Stimulated activated CD4-positive, alpha-beta T cell treated with anti-CD3 and anti-CD28 coated beads, Interleukin-1b, Interleukin-23, amount 100 ng/mL, for 1 hour (primary cell): Measurements from ENCODE around the gene EBF4.
A peak's percentile ranks its signal among the peaks of the same experiment; 100 is the strongest.
"Not testable (repeated sequence)": the region's sequence is repeated elsewhere in the genome, so short reads cannot be mapped to it uniquely, and the experiment has no call there.

ENCODE experiments used
- DNase-seq, 2 donors: peaks; one replicate each; pipeline ENCODE4 v3.0.0-alpha.2; 2020; ENCODE audit warnings: low read depth in 2 of 2

EBF4 gene

DNA sequence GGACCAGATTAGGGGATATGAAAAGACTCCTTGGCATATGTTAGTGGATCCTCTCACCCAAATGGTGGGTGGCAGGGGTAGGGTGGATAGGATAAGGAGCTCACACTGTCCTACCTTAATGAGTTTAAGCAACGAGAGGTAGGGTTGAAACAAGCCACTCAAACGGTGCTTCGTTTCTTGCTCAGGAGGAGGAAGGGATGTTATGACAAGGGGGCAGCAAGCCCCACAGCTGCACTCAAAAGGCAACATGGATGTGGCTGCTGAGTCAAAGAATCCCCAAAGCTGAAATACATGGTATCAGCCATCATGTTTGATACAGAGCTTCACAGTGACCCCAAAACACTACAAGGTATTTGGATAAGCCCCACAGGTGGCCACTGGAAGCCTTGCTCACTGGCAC lies 20.1 kb upstream of the EBF4 start:
- no peak for DNase-seq

DNA sequence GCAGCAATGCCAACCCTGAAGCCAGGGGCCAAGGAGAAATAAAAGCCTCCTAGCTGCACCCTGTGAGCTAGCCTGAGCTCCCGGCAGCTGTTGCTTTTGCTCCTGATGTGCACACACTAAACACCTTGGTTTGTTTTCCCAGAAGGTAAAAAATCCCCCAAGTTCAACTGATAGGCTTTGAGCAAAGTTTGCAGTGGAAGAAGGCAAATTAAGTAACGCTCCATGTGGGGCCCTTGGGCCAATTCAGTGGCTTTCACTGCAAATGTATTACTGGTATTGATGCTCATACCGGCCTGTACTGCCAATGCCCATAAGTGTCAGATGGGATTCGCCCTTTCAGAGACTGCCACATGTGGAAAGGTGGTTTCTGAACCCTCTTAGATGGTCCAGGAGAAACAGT lies 19.1 kb upstream of the EBF4 start:
- no peak for DNase-seq

DNA sequence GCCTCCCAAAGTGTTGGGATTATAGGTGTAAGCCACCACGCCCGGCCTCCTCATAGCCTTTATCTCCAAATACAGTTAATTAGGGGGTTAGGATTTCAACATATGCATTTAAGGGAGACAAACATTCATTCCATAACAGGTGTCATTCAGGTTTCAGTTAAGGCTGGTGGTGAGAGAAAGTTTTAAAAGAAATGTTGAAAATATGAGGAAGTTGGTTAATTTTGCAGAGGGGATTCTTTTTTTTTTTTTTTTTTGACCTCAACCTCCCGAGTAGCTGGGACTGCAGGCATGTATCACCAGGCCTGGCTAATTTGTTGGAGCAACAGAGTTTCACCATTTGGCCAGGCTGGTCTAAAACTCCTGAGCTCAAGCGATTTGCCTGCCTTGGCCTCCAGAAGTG lies 12.5 kb upstream of the EBF4 start:
- no peak for DNase-seq

DNA sequence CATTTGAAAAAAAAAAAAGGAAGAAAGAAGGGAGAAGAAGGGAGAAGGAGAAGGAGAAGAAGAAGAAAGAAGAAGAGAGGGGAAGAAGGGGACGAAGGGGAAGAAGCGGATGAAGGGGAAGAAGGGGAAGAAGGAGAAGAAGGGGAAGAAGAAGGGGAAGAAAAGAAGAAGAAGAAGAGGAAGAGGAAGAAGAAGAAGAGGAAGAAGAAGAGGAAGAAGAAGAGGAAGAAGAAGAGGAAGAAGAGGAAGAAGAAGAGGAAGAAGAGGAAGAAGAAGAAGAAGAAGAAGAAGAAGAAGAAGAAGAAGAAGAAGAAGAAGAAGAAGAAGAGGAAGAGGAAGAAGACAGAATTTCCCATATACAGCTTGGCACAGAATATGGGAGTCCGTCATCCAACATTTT lies 10.5 kb upstream of the EBF4 start:
- DNase-seq, result not testable (repeated sequence)

DNA sequence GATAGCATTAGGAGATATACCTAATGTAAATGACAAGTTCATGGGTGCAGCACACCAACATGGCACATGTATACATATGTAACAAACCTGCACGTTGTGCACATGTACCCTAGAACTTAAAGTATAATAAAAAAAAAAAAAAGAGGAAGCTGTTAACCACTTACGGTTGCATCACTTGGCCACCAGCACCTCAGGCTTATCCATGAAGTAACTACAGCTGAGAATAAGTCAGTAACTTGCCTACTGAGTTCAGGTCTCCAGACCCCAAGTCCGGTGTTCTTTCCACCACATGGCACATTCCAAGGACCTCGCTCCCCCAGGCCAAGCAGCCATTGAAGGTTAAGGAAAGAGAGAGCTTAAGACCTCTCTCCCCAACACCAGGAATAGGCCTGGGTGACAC lies 7.8 kb upstream of the EBF4 start:
- not testable (repeated sequence) for DNase-seq

DNA sequence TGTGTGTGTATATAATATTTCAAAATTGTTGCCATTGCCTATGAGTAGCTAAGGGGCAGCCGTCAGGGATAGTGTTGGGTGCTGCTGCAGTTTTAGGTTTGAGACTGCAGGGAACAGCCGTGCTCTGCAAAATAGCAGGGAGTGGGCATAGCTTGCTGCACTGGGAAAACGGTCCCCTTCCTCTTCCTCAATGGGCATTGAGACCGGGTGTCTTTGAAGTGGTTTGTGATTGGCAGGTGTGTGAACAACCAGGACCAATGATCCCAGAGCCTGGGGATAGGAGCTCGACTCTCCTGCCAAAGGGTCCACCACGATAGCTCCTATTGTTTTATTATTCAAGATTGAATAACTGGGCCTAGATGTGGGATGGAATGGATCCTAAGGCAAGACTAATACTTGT lies 5.1 kb upstream of the EBF4 start:
- DNase-seq, result no peak

DNA sequence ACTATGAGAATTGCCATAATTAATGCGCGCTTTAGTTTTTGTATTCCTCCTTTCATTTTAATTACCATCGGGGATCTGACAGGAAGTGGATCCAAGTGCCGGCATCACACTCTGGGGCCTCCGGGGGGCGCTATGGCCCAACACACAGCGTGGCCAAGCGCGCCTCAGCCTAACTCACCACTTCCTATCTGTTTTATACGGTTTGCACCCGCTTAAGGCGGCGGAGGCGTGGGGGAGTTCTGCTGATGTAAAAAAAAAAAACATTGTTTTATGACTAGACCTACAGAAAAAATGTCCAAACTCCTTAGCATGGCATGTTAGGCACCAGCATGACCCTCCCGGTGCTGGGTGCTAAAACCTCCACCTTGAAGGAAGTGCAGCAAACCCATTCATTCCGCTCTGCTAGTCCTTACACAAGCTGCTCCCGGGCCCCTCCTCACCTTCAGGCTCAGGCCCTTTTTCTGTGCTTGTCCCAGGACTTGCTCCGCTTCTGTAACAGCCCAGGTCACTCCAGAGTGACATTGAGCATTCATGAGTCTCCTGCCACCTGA lies 4.5 kb upstream of the EBF4 start:
- peak; percentile 47 to 51 for DNase-seq

DNA sequence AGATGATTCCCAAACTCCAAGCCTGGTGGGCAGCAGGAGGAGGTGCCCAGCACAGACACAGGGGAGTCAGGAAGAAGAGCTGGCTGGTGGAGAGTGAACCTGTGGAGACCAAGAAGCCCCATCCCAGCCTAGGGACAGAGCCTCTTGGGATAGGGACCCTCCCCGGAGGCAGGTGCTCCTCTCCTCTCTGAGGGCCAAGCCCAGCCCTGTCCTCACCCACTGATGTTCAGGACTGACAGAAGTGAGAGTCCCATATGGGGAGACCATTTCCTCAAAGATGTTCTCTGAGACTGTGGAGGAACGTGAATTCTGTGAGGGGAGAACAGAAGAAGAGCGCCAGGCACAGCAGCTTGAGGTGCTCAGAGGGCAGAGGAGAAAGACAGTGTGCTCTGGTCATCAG lies 2.4 kb upstream of the EBF4 start:
- no peak for DNase-seq

DNA sequence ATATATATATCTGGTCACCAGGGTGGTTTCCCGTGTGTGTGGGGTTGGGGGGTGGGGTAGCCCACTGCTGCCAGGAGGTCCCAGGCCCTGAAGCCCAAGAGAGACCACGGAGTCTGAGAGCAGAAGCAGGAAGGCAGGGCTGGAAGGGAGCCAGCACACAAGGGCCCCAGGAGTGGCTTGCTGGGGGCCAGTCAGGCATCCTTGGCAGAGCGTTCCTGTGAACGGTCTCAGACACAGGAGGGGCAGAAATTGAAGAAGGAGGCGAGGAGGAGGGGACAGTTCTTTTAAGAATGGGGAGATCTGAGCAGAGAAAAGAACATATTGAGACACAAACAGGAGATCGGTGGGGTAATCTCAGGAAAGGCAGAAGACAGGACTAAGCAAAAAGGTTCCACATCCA lies 1.9 kb upstream of the EBF4 start:
- no peak for DNase-seq

DNA sequence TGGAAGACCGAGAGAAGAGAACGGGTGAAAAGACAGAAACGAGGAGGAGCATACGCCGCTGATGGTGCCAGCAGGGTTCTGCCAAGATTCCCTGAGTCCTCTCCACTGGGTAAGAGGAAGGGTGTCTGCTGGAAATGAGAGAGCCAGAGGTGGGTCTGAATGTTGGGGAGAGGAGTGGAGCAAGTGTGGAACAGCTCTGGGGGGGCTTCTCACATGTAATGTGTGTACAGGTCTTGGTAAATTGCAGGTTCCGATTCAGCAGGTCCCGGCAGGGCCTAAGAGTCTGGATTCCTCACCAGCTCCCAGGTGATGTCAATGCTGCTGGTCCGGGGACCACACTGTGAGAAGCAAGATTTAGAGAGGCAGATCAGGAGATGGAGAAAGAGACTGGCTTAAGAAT lies 1.5 kb upstream of the EBF4 start:
- DNase-seq, result no peak

DNA sequence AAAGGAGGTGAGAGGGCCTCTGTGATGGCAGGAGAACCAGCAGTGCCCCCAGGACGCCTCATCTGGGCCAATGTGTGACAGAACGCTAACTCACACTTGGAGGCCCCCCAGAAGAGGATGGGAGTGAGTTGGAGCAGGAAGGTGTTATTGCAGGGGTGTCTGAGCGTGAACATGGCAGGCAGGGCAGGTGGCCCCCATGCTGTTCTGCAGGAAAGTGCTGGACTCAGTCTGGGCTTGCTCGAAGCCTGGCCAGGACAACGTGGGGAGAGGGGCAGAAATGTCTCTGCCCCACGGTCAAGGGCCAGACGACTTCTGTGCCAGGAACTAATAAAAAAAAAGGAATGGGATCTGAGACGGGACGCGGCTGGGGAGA lies 931 bp upstream of the EBF4 start:
- DNase-seq, result no peak

DNA sequence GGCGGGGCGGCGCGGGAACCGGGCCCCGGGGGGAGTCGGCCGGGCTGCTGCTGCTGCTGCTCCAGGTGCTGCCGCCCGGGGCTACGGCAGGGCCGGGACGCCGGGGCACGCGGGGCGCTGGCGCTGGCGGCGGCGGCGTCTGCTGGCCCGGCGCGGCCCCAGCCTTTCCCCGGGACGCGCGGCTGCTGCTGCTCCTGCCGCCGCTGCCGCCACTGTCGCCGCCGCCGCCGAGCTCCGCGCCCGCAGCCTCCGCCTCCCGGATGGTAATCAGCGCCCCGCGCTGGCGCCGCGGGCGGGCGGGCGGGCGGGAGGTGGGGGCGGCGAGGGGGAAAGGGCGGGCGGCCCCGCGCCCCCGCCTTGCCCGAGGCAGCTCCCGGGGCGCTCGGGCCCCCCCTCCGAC lies 306 bp downstream of the EBF4 start:
- no peak for DNase-seq

DNA sequence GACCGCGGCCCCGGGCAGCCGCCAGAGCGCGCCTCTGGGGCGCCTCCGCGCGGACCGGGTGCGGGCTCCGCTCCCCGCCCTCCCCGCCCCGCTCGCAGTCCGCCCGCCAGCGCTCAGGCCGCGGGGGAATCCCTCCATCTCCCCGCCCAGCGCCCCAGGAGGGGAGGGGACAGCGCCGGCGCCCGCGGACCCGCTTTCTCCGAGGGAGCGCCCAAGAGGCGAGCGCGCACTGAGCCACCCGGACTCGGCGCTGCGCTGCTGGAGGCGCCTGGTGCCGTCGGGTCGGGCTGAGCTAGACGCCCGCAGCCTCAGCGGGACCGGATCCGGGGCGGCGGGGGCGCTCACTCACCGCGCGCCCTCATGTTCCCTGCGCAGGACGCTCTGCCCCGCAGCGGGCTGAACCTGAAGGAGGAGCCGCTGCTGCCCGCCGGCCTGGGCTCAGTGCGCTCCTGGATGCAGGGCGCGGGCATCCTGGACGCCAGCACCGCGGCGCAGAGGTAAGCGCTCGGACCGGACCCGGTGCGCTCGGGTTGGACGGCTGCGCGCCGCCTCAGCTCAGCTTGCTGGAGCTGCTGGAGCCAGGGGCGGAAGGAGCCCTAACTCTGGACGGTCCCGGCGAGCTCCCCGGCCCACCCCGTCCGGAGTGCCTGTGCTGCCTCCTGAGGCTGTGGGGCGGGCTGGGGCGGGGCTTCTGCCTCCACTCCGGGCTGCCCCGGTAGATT lies 867 bp downstream of the EBF4 start:
- peak in 1 of 2 donors; percentile 17 for DNase-seq

DNA sequence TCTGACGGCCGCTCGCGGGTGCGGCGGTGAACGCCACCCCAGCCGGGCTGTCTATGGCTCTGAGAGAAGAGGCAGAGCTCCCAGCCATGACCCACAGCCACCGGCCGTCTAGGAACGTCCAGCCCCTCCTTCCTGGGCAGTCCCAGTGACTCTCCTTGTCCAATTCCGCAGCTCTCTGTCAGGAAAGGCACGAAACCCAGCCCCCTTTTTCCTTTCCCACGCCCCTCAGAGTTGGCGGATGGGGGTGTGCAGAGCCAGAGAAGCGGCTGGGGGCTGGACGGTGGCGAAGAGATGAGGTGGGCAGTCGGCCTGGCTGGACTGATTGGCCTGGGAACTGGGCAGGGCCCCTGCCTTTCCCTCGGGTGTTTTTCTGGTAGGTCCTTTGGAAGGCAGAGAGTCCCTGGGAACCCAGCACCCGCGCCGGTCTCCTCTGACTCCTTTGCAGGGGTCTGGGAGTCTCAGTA lies 1.5 kb downstream of the EBF4 start:
- no peak for DNase-seq

DNA sequence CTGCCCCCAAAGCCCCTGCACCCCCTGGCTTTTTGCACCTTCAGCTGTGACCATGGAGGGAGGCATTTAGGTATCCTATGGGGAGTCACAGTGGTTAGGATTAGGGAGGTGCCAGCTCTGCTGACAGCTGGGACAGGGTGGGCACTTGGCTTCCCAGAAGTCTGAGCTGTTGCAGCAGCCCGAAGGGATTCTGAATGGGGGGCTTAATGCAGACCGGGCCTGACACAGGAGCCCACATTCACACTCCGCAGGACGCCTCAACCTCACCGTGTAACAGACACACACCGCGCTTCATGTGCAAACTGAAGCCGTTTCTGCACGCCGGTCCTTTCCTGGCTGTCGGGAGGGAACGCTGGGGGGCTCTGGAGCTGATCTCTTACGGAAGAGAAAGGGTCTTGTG lies 1.9 kb downstream of the EBF4 start:
- no peak for DNase-seq

DNA sequence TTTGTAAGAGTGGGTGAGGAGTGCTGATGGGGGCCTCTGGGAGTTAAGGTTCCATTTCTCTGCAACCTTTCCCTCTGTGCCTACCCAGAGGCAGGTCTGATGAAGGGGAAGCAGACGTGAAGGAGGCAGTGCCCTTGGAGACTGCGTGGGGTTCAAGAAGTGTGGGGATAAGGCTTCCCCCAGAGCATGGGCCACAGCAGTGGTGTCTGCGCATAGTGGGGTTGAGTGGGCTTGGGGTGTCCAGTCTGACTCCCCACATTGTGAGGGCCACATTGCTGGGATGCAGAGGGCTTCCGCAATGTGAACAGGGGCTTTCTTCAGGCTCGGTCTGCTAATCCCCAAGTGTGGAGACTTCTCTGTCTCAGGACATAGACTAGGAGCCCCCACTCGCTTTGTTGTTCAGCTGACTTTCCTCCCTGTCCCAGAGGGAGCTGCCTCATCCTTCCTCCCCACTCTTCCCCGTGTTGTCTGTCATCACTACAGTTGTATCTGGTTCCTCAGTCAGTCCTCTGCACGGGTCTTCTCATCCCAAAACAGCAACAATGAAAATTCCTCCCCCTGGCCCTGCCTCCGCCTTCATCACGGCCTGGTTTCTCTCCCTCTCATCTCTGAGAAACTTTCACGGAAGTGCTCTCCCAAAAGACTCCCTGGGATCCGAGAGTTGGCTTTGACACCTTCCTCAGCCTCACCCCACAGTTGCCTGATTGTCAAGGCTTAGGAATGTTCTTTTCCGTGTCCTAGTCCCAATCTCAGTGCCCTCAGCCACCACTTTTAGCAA lies 2.8 kb downstream of the EBF4 start:
- no peak for DNase-seq

DNA sequence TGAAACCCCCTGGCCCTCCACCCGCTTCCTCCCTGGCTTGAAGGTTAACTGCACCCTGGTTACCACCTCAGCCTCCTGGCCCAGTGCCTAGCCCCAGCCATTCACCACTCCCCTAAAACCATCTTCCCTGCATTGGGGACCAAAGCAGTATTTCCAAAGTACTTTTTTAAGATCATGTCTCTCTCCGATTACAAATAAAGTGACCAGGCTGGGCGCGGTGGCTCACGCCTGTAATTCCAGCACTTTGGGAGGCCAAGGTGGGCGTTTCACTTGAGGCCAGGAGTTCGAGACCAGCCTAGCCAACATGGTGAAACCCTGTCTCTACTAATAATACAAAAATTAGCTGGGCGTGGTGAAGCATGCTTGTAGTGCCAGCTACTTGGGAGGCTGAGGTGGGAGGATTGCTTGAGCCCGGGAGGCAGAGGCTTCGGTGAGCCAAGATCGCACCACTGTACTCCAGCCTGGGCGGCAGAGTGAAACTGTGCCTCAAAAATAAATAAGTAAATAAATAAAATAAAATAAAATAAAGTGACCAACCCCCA lies 3.5 kb downstream of the EBF4 start:
- DNase-seq, result not testable (repeated sequence)

DNA sequence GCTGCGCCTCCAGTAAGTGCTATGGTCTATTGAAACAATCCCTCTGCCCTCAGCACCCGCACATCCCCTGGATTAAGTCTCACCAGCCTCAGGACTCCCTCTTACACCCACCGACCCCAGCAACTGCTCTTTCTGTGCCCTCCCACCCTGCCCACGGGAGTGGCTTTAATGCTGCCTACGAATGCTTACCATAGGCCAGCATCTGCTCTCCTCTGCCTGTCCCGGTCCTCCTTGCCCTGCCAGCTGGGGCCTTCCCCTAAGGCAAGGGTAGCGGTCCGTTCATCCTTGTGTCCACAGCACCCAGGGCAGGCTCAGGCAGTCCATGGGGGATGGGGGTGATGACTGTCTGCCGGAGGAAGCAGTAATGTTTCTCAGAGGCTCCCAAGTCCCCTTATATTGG lies 4.1 kb downstream of the EBF4 start:
- no peak for DNase-seq

DNA sequence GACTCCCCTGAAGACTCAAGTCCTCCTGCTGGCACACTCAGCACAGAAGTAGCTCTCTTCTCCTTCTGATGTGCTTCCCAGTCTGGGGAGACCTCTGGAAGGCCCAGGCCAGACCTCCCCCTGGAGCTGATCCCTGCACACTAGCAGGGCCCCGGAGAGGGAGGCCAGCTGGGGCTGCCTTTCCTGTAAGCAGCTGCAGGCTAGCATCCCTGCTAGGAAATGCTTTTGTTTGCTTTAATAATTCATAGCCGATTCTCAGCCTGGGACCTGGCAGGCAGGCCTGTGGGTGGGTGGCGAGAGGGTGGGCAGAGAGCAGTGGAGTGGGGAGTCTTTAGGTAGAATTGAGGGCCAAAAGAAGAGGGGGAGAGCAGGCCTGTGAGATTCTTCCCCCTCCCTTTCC lies 5.2 kb downstream of the EBF4 start:
- no peak for DNase-seq

DNA sequence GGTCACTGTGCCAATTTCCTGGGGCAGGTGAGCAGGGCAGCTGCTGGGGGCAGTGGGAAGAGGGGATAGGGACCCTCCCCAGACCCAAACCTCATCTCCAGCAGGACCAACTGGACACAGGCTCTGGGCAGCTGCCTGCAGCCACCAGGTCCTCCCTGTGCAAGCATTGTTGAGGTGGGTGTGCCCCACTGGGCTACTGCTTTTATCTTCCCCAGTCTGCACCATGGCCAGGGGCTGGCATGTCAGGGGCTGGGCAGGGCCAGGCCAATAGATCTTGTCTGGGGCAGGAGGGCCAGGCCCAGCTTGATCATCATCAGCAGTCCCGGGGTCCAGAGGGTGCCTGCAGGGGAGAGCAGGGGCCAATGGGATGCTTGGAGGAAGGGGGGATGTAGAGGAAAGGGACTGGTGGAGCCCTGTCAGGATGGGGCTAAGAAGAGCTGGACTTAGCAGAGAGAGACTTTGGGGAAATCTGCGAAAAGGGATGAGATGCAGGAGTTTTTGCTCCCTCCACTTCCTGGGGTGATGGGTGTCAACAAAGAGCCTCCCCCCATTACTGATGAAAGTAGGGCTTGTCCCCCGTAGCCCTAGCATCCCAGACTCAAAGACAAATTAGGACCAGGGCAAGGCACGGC lies 5.7 kb downstream of the EBF4 start:
- no peak for DNase-seq

DNA sequence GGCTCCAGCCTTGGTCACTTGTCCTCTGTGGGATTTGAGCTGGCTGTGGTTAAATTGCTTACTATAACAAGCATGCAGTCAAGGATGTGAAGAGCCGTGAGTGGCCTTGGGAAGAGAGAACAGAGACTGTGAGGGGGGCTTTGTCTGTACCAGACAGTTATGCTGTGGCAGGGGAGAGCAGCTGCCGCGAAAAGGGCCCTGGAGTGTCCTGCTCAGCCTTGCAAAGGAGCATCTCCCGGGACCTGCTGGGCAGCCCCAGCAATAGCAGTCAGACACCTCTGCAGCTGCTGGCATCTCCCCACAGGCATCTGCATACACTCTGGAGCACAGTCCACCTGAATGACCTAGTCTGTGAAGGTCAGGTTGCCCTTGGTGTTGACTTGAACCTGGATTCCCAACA lies 6.3 kb downstream of the EBF4 start:
- DNase-seq, result no peak

DNA sequence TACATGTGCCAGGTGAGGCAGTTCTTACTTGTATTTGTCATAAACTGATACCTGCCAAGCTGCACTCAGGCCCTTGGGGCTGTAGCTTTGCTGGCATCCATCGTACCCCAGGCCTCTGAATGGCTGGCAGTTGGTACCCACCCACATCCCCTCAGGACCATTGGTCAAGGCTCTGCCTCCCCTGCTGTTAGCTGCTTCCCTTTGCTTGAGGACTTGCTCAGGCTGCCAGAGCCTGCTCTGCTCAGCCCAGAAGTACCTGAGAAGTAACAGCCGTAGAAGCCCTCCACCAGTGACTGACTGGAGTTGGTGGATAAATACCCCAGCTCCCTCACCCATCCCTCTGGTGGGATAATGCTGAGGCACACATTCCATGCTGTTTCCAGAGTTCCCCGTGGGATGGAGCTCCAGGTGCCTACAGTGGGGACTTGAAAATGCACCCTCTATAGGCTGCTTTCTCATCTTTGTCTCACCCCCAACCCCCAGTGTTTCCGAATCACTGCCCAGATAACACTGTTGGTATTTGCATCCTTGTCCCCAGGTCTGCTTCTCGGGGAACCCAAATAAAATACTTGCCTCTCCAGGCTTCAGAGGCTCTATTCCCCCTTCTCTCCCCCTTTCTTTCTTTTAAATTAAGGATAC lies 7.3 kb downstream of the EBF4 start:
- DNase-seq, result no peak
